NT2/D1 (cell line): ENCODE results near the gene ITFG1.
"Not testable (repeated sequence)": the region's sequence is repeated elsewhere in the genome, so short reads cannot be mapped to it uniquely, and the experiment has no call there.

Experiments used
- DNase-seq: peaks from one replicate; pipeline ENCODE4 v3.0.0-alpha.2; 2011; ENCODE audit warnings: low read depth, low spot score
- H3K27me3 ChIP-seq: 2 replicates; pipeline ENCODE4 v1.6.0; 2011; ENCODE audit warnings: mild to moderate bottlenecking; ENCODE audit not compliant: insufficient read length, insufficient read depth
- H3K36me3 ChIP-seq: 2 replicates; pipeline ENCODE4 v1.6.1; 2011; ENCODE audit warnings: mild to moderate bottlenecking, low read length, mixed read lengths; ENCODE audit not compliant: insufficient read depth, insufficient read length
- H3K4me1 ChIP-seq: 2 replicates; pipeline ENCODE4 v1.5.1; 2011; ENCODE audit not compliant: insufficient read depth, insufficient read length
- H3K4me3 ChIP-seq: 2 replicates; pipeline ENCODE4 v1.5.1; 2011; ENCODE audit warnings: low read depth; ENCODE audit not compliant: insufficient read length
- H3K9ac ChIP-seq: 2 replicates; pipeline ENCODE4 v1.6.0; 2011; ENCODE audit warnings: low read depth; ENCODE audit not compliant: insufficient read length
- H3K9me3 ChIP-seq: 2 replicates; pipeline ENCODE4 v1.5.1; 2011; ENCODE audit warnings: mild to moderate bottlenecking, low read length; ENCODE audit not compliant: insufficient read depth
- SUZ12 ChIP-seq: IDR thresholded peaks from 2 replicates; pipeline ENCODE4 v1.6.1; 2011; ENCODE audit not compliant: insufficient read length, insufficient read depth; ENCODE audit errors: extremely low read depth
- YY1 ChIP-seq: IDR thresholded peaks from 2 replicates; pipeline ENCODE4 v1.6.1; 2011; ENCODE audit not compliant: insufficient read length, insufficient read depth
- ZNF274 ChIP-seq: IDR thresholded peaks from 2 replicates; pipeline ENCODE4 v1.6.1; 2011; ENCODE audit warnings: mild to moderate bottlenecking, low read depth, low read length

ITFG1 gene

GRCh38 chr16:47180073-47180472 is 280.8 kb downstream of the ITFG1 start:
- no peaks in the 10 kb centered on the region for H3K27me3 ChIP-seq
- DNase-seq: no peak
- no peaks in the 10 kb centered on the region for H3K36me3 ChIP-seq
- no peaks in the 10 kb centered on the region for H3K4me1 ChIP-seq
- TF ChIP-seq YY1: no peak
- TF ChIP-seq ZNF274: no peak
- TF ChIP-seq SUZ12: no peak
- no peak overlapping the region for H3K4me3 ChIP-seq
- H3K9ac ChIP-seq: no peak overlapping the region
- peaks cover 6% of the 10 kb centered on the region; the same call in 1 of the 2 replicates for H3K9me3 ChIP-seq

- Histone ChIP-seq H3K27me3 (no peaks in the 10 kb centered on the region), H3K9ac (no peak overlapping the region), H3K36me3 (no peaks in the 10 kb centered on the region), H3K9me3 (peaks cover 2% of the 10 kb centered on the region; the same call in 1 of the 2 replicates), H3K4me1 (no peaks in the 10 kb centered on the region), H3K4me3 (no peak overlapping the region)
- TF ChIP-seq ZNF274 (no peak), YY1 (no peak), SUZ12 (no peak)
- DNase-seq: no peak
Observed at GRCh38 chr16:47175152-47175551, 285.7 kb downstream of the ITFG1 start.

DNA sequence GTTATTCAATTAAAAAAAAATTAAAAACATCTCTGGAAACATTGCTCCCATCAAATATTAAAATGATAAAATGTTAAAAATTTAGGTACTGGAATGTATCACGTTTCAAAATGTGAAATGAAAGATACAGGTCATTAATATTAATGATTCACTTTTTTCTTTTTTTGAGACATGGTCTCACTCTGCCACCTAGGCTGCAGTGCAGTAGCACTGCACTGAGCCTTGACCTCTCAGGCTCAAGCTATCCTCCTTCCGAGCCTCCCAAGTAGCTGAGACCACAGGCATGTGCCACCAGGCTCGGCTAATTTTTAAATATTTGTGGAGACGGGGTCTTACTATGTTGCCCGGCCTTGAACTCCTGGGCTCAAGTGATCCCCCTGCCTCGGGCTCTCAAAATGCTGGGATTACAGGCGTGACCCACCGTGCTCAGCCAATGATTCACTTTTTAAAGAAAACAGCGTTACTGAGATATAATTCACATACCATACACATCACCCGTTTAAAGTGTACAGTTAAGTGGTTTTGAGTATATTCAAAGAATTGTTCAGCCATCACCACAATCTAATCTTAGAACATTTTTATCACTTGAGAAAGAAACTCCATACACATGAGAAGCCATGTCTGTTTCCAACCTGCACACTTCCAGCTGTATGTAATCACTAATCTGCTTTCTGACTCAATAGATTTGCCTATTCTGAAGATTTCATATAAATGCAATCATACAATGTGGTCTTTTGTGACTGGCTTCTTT is 298.0 kb downstream of the ITFG1 start:
- H3K27me3 ChIP-seq: no peaks in the 10 kb centered on the region
- TF ChIP-seq SUZ12: no peak
- TF ChIP-seq ZNF274: no peak
- no peak for TF ChIP-seq YY1

GRCh38 chr16:47161464-47161863 is 299.4 kb downstream of the ITFG1 start:
- no peak overlapping the region for H3K4me3 ChIP-seq
- no peak for DNase-seq
- peaks cover 3% of the 10 kb centered on the region for H3K36me3 ChIP-seq
- H3K27me3 ChIP-seq: no peaks in the 10 kb centered on the region
- no peak for TF ChIP-seq ZNF274
- TF ChIP-seq YY1: no peak
- no peak for TF ChIP-seq SUZ12
- no peaks in the 10 kb centered on the region for H3K4me1 ChIP-seq
- no peak overlapping the region for H3K9ac ChIP-seq
- no peaks in the 10 kb centered on the region for H3K9me3 ChIP-seq

More for the DNA sequence above, 298.0 kb downstream of the ITFG1 start:
- Histone ChIP-seq H3K4me3 (no peak overlapping the region), H3K9ac (no peak overlapping the region), H3K36me3 (peaks cover 3% of the 10 kb centered on the region), H3K9me3 (no peaks in the 10 kb centered on the region), H3K4me1 (no peaks in the 10 kb centered on the region)
- no peak for DNase-seq

DNA sequence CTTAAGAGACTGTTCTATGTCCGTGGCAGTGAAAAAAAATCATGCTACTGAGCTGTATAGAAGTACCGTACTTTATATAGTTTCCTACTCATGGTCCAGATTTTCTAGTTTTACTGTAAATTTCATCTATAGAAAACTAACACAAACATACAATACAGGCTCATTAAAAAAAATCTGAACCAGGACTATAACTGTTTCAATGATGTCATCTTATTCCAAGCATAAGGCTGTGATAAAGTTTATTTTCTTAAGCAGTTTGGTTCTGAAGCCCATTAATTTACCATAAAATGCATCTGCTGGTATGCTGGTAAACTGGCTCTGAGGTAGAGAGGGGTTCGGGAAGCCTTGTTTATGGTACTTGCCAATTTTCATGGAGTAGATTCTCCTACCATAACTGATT is 300.4 kb downstream of the ITFG1 start:
- TF ChIP-seq YY1: no peak
- TF ChIP-seq SUZ12: no peak
- TF ChIP-seq ZNF274: no peak
- Histone ChIP-seq H3K9me3 (no peaks in the 10 kb centered on the region), H3K4me3 (no peak overlapping the region)

DNA sequence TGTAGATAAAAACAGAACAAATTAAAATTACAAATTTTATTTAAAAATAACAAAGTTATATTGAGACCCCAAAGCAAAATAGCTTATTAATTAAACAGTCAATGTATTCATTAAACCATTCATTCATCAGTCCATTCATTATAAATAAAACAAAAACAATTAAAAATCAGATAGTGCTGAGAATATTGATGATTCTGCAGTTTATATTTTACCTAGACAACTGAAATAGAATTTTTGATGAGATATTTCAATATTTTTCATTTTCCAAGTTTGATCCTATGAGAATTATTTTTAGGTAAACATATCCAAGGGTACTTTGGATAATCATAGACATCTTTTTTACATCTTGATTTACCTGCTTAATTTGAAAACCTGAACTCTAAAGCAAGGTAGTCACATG is 301.9 kb downstream of the ITFG1 start:
- H3K9me3 ChIP-seq: no peaks in the 10 kb centered on the region
- no peak overlapping the region for H3K4me3 ChIP-seq
- TF ChIP-seq SUZ12: no peak
- TF ChIP-seq ZNF274: no peak
- TF ChIP-seq YY1: no peak
- H3K27me3 ChIP-seq: no peaks in the 10 kb centered on the region
- no peak overlapping the region for H3K9ac ChIP-seq
- no peak for DNase-seq
- no peaks in the 10 kb centered on the region for H3K4me1 ChIP-seq
- H3K36me3 ChIP-seq: peaks cover 3% of the 10 kb centered on the region

More for the DNA sequence above, 300.4 kb downstream of the ITFG1 start:
- Histone ChIP-seq H3K9ac (no peak overlapping the region), H3K27me3 (no peaks in the 10 kb centered on the region), H3K4me1 (no peaks in the 10 kb centered on the region), H3K36me3 (peaks cover 3% of the 10 kb centered on the region)
- no peak for DNase-seq

DNA sequence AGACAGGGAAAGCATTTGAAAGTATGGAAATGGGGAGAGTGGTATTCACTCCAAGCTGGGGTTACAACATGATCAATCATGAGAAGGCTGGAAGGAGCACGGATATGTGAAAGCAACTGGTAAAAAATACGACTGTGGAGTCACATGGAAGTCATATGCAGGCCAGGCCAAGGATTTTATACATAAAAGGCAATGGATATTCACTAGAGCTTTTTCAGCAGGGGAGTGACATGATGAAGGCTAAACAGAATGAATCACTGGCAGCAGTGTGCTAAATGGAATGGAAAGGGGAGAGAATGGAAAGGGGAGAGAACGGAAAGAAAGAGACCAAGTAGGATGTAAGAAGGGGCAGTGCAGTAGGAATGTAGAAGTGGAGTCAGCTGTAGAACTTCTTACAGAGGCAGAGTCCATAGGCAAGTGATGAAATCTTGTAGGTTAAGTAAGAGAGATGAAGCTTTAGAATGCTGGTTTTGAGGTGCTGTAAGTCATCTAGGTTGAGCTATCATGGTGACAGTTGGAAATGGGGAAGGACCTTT is 304.1 kb downstream of the ITFG1 start:
- TF ChIP-seq ZNF274 (no peak), SUZ12 (no peak)
- Histone ChIP-seq H3K9me3 (peaks cover 16% of the 10 kb centered on the region; the same call in 1 of the 2 replicates), H3K9ac (no peak overlapping the region), H3K4me3 (no peak overlapping the region), H3K4me1 (no peaks in the 10 kb centered on the region), H3K27me3 (no peaks in the 10 kb centered on the region), H3K36me3 (peaks cover 3% of the 10 kb centered on the region)
- no peak for DNase-seq

GRCh38 chr16:47152501-47152900 is 308.4 kb downstream of the ITFG1 start:
- H3K9ac ChIP-seq, H3K36me3 ChIP-seq, DNase-seq, H3K4me1 ChIP-seq, H3K27me3 ChIP-seq, H3K4me3 ChIP-seq: not testable (repeated sequence)
- peaks cover 16% of the 10 kb centered on the region; the same call in 1 of the 2 replicates for H3K9me3 ChIP-seq
